Right lobe of liver (tissue), 4 donors: ENCODE data around the gene IGFBP2.

Source experiments
- POLR2A ChIP-seq: fragments of 450-650 bp; IDR thresholded peaks from one replicate; pipeline ENCODE4 v1.6.1; 2017; ENCODE audit warnings: antibody characterized with exemption, mild to moderate bottlenecking
- TF ChIP-seq, protein P1 (sequence below), 4 donors: fragments of 200-600 bp in 3 of 4; fragments of 450-650 bp in 1 of 4; IDR thresholded peaks; one replicate each; pipeline versions ENCODE4 v1.5.1 to v1.8.0; 2016 to 2022; ENCODE audit warnings: antibody characterized with exemption in 4 of 4, mild to moderate bottlenecking in 2 of 4
- donor health status: DM: no; HTN: no; CAD: no.
- donor health status: DM: no; HTN: no; CAD: no.
- donor health status: DM: no; HTN: yes; CAD: no.

GRCh38 chr2:216588861-216589710 is 44.1 kb upstream of the IGFBP2 start:
- no peak for TF ChIP-seq POLR2A
- TF ChIP-seq, protein P1, sequence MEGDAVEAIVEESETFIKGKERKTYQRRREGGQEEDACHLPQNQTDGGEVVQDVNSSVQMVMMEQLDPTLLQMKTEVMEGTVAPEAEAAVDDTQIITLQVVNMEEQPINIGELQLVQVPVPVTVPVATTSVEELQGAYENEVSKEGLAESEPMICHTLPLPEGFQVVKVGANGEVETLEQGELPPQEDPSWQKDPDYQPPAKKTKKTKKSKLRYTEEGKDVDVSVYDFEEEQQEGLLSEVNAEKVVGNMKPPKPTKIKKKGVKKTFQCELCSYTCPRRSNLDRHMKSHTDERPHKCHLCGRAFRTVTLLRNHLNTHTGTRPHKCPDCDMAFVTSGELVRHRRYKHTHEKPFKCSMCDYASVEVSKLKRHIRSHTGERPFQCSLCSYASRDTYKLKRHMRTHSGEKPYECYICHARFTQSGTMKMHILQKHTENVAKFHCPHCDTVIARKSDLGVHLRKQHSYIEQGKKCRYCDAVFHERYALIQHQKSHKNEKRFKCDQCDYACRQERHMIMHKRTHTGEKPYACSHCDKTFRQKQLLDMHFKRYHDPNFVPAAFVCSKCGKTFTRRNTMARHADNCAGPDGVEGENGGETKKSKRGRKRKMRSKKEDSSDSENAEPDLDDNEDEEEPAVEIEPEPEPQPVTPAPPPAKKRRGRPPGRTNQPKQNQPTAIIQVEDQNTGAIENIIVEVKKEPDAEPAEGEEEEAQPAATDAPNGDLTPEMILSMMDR (IDR thresholded peaks at IDR 0.05): no peak
